Stimulated activated naive CD8-positive, alpha-beta T cell treated with anti-CD3 and anti-CD28 coated beads, Interleukin-15, Interleukin-2, amounts not matched to agents 100 ng/mL and 50 ng/mL, for 24 hours (primary cell): ENCODE data around the gene FAM200C.

Experiments used
- H3K27ac Mint-ChIP-seq: one replicate; pipeline ENCODE4 v1.8.0; 2021; ENCODE audit warnings: mild to moderate bottlenecking, mixed read lengths
- H3K27me3 Mint-ChIP-seq: one replicate; pipeline ENCODE4 v1.8.0; 2021; ENCODE audit warnings: mixed read lengths
- H3K36me3 Mint-ChIP-seq: one replicate; pipeline ENCODE4 v1.8.0; 2021; ENCODE audit warnings: low read depth, mixed read lengths
- H3K4me1 Mint-ChIP-seq: one replicate; pipeline ENCODE4 v1.8.0; 2021; ENCODE audit warnings: low read depth, mixed read lengths
- H3K4me3 Mint-ChIP-seq: one replicate; pipeline ENCODE4 v1.8.0; 2021; ENCODE audit warnings: mild to moderate bottlenecking, mixed read lengths
- H3K9me3 Mint-ChIP-seq: one replicate; pipeline ENCODE4 v1.8.0; 2021; ENCODE audit warnings: mixed read lengths

The FAM200C gene

DNA sequence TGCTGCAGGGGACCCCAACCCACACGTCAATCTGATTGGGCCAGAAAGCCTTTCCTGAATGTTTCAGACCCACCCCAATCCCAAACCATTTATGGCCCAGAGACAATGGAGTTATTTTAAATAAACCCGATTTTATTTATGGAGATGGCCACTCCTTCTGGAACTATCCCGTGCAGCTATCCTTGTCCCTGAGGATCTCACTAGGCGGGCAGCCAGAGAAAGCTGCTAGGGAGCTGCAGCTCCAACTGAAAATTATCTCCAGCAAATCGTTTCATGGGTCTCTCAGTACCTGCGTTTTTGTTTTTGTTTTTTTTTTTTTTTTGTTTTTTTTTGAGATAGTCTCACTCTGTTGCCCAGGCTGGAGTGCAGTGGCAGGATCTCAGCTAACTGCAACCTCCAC is 52.4 kb downstream of the FAM200C start:
- Mint-ChIP-seq H3K27me3 (no peaks in the 10 kb centered on the region), H3K9me3 (no peaks in the 10 kb centered on the region), H3K27ac (no peak overlapping the region), H3K4me3 (no peak overlapping the region), H3K36me3 (no peaks in the 10 kb centered on the region), H3K4me1 (no peaks in the 10 kb centered on the region)
